ENCODE data around the gene SGCD.

DNA sequence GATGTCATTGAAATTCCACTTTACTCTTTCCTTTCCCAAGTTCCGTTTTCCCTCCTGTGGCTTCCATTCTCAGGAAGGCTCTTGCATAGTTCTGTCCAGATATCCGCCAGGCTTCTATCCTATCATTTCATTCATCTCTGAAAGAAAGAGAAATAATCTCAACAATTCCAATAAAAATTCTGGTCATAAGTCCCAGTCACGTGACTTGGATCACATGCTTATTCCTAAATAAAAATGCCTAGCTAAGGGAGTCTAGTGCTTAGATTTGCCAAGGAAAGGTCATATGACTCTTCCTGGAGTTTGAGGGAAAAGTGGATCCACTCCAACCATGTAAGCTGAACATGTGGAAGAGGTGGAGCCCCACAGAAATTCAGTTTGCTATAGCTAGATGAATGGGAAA, 377.2 kb downstream of the SGCD start:
- no peak for TF ChIP-seq POLR2AphosphoS5 (IDR thresholded peaks at IDR 0.05; ENCODE audit: low read depth, low read length)
- TF ChIP-seq TAF1 (IDR thresholded peaks at IDR 0.05; ENCODE audit: low read depth, low read length), result no peak

Measured in GM12891 (cell line).